Islet of Langerhans (tissue), 1 donor: ENCODE measurements around the gene CERS3.

Experiments used
- FAIRE-seq: peaks from one replicate; lab custom pipeline; 2011; peaks lifted over from hg19 to GRCh38; lab: Jason Lieb, UNC

CERS3 gene

DNA sequence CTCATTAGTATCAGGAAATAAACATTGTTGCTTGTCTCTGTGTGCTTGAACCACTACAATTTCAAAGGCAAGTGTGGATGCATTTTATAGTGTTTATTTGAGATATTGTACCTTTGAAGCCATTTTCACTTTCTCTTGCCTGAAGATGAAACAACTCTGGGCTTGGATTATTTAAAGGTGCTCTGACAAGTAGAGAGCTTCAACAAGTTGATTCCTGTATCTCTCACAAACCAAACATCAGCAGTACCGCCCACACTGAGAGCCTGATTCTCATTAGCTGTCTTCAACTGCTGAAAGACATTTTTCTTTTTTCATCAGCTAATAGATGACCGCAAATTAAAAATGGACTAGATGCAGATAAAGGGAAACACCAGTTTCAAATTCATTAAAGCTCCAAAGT, 806 bp upstream of the CERS3 start:
- FAIRE-seq: no peak

DNA sequence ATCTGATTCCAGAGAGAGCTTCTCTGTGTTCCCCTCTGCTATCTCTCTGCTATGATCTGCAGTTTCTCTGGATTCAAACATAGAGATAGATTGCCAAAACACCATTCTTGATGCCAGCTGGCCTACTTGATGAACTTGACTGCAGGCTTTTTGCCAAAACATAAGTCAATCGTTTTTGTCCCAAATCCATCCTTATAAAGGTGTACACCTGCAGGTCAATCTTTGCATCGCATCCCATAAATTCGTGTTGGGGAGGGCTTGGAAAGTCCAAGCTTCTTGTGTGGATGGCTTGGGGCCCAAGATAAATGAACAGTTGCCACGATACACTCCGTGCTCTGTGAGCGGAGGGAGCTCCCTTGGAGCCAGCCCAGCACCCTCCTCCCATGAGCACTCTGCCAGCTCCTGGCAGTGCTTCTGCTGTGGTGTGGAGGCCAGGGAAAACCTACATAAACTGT, 2.7 kb downstream of the CERS3 start:
- FAIRE-seq: no peak

DNA sequence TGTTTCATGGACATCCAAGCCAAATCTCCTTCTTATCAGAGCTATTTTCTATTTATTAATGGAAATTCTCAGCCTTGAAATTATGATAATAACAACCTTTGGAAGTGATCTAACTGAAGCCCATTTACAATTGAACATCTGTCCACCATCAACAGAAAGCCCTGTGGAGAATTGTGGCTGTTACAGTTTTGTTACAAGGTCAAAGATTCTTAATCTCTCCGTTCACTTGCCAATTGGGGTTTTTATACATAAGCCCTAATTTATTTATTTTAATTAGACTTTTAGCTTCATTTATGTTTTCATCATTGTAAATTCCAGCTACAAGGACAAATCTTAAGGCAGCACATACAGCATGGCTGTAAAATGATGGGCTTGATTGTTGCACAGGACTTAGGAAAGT, 3.3 kb downstream of the CERS3 start:
- no peak for FAIRE-seq

DNA sequence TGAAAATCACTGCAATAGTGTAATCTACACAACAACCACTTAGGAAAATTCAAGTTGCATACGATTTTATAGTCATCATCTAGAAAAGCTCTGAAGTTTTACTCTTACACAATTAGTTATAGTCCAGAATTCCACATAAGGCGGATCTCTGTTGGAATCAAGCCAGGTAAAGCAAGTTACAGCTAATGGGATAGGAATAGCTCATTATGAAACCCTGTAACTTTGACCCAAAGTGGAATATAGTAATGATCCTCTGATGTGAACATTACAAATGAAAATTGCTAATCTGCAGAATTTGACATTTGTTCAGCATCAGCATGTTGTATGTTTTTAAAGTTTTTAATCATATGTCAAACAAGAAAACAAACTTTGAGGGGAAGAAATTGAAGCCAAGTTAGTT, 4.4 kb downstream of the CERS3 start:
- FAIRE-seq: no peak

GRCh38 chr15:100521907-100522306, 6.8 kb downstream of the CERS3 start:
- no peak for FAIRE-seq

GRCh38 chr15:100520132-100520921, 8.4 kb downstream of the CERS3 start:
- FAIRE-seq: no peak

- FAIRE-seq: no peak
Measured at GRCh38 chr15:100517846-100518245, 10.9 kb downstream of the CERS3 start.

DNA sequence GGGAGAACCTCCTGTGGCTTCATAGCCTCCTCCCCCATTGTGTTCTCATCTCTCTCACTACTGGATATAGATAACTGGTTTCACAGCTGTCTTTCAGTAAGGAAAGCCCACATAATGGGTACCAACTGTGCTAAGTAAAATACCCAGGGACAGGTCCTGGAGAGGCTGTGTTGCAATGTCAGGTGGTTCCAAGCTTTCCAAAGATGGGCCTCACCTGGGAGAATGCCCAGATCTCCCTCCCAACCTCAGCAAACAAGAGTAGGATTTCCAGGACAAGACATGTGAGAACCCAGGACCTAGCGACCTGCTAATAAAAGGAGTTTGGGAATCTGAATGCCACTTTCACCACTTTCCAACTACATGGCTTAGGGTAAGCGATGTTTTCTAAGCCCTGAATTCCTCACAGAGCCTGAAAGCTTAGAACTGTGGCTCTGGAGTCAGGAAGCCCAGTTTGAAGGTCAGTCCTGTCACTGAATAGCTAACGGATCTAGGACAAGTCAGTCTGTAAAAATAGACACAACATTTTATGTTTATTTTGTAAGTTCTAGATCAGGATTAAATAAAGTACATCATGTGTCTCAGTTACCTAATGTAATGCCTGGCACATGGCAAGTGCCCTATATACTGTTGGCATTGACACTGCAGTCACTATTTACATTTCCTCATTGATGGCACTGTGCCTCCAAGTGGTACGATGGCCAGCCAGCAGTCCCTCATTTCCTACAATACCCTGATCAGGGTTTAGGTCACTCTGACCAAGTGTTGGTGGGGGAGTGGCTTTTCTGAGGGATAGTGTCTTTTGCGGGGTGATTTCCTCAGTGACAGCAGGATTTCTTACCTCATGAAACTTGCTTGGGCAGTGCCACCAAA, 11.9 kb downstream of the CERS3 start:
- FAIRE-seq: no peak

- no peak for FAIRE-seq
Measured at GRCh38 chr15:100515758-100516157, 13.0 kb downstream of the CERS3 start.

DNA sequence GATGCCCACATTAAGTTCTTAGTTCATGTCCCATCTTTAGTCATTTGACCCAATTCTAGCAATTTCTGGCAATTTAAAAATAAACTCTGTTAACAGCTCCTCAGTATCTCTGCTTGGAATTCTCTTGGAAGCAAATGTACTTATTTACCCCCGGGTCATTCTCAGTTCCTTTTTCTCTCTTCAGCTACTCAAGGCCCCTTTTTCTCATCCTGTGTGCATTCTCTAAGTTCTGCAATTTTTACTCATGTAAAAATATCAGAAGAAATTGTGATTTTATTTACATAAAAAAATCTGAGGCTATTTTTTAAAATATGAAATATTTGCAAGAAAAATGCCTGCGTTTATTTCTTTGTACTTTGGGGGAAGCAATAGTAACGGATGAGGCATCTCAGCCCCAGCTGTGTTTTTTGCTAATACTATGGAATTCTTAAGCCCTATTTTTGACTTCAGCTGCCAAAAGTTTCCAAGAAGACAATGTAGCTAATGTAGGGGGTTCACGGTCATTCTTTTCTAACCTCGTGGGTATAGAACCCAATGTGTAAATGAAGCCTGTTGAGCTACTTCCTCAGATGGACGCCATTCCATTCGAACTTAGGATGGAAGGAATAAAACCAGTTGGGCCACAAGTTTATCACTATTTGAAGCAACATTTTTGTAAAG, 20.0 kb downstream of the CERS3 start:
- FAIRE-seq: no peak

DNA sequence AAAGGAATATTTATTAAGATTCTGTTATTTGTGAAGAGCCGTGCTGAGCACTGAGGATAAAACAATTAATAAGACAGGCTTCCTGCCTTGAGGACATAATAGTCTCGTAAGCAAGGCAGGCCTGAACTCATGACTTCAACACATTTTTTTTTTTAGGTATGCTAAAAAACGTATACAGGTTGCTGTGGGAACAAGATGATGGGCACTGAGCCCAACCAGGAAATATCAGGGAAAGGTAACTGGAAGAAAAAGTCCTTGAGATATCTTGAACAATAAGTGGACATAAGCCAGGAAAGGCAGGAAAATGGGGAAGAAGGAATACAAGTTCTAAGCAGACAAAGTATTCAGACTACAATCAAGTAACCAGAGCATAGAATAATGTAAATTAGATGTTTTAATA, 26.1 kb downstream of the CERS3 start:
- no peak for FAIRE-seq

- no peak for FAIRE-seq
Measured at GRCh38 chr15:100501117-100501516, 27.6 kb downstream of the CERS3 start.

- no peak for FAIRE-seq
Measured at GRCh38 chr15:100500226-100500990, 28.3 kb downstream of the CERS3 start.

GRCh38 chr15:100495861-100496260, 32.9 kb downstream of the CERS3 start:
- no peak for FAIRE-seq

GRCh38 chr15:100493213-100493612, 35.5 kb downstream of the CERS3 start:
- FAIRE-seq: no peak

DNA sequence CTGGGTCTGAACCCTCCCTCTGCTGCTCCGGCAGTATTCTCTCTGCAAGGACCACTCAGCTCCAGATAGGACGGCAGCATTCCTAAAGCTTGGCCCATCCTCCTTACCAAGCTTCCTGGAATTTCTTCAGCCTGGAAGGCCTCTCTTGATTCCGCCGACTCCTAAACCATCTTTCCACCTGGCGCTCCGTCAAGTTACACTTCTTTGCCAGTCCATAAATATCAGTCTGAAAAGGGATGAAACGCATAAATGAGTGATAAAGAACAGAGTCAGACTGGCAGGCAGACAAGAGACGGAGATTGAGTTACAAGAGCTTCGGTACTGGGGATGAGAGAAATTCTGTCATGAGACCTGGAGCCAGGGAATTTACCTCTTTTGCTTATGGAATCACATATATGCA, 44.3 kb downstream of the CERS3 start:
- no peak for FAIRE-seq

GRCh38 chr15:100483370-100483769, 45.4 kb downstream of the CERS3 start:
- FAIRE-seq: no peak

DNA sequence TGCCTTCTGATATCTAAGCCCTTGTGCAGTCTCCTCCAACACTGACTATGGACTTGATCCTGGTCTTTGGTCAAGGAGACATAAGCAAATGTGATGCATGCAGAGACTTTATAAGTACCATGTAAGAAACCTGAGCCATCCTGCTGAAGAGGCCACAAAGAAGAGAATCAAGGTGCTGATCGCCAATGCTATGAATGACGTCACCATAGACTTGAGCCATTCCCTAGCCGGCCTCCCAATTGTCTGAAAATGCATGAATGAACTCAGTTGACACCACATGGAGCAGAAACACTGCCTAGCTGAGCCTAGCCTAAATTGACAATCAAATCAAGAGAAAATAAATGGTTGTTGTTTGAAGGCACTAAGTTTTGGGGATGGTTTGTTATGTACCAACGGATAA, 51.9 kb downstream of the CERS3 start:
- FAIRE-seq: no peak

DNA sequence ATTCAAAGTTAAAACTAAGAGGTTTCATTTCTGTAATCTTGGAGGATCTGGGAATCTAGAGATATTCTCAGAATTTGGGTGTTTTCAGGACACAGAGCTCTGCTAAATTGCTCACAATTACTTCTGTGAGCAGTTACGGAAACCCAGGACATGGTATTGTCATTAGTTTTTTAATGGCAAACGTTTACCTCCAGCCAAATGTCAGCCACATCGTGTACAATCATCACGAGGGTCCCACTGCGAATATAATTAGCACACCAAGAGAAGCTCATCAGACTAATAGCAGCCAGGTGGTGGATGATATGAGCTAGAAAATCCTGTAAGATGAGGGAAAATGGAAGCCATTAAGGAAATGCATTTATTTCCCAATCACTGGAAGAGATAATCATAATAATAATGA, 56.0 kb downstream of the CERS3 start:
- no peak for FAIRE-seq

GRCh38 chr15:100471933-100472332, 56.8 kb downstream of the CERS3 start:
- no peak for FAIRE-seq

GRCh38 chr15:100468285-100468684, 60.5 kb downstream of the CERS3 start:
- FAIRE-seq: no peak

GRCh38 chr15:100466073-100466472, 62.7 kb downstream of the CERS3 start:
- no peak for FAIRE-seq
